RPMI7951 (cell line): Measurements from ENCODE around the gene ANTXR2. TPM values are rescaled to one million over a fixed set of nuclear protein-coding genes. Genes with fewer than 3 reads are reported as not detected.
"Not testable (repeated sequence)": the region's sequence is repeated elsewhere in the genome, so short reads cannot be mapped to it uniquely, and the experiment has no call there.

Experiments used
- DNase-seq: peaks from one replicate; pipeline ENCODE4 v3.0.0-alpha.2; 2012; ENCODE audit warnings: low read depth
- total RNA-seq: library from RNA; depleted of rRNA; stranded (reverse); fragments of >200 nt; shearing (Covaris generic); gene quantifications from 2 replicates; pipeline ENCODE4 v1.2.3, GENCODE V29; 2014

Gene ANTXR2
- total RNA-seq, 1 experiment from 2014 or later = 32.0 TPM

- no peak for DNase-seq
These were observed 48.7 kb downstream of the ANTXR2 start for GRCh38 chr4:80024335-80024734.

- no peak for DNase-seq
These were observed 50.7 kb downstream of the ANTXR2 start for GRCh38 chr4:80022282-80022681.

- peak; percentile 79 for DNase-seq
These were observed 55.7 kb downstream of the ANTXR2 start for GRCh38 chr4:80017125-80017854.

- peak; percentile 42 for DNase-seq
These were observed 56.5 kb downstream of the ANTXR2 start for GRCh38 chr4:80016506-80016905.

- no peak for DNase-seq
These were observed 57.4 kb downstream of the ANTXR2 start for GRCh38 chr4:80015407-80016189.

GRCh38 chr4:80014531-80014930 is 58.5 kb downstream of the ANTXR2 start:
- no peak for DNase-seq

- no peak for DNase-seq
These were observed 60.7 kb downstream of the ANTXR2 start for GRCh38 chr4:80012291-80012690.

- DNase-seq = no peak
These were observed 61.3 kb downstream of the ANTXR2 start for GRCh38 chr4:80011636-80012236.

- DNase-seq = no peak
These were observed 62.7 kb downstream of the ANTXR2 start for GRCh38 chr4:80010316-80010715.

GRCh38 chr4:80009806-80010205 is 63.2 kb downstream of the ANTXR2 start:
- no peak for DNase-seq

GRCh38 chr4:80008971-80009370 is 64.1 kb downstream of the ANTXR2 start:
- DNase-seq = no peak

GRCh38 chr4:80008351-80008750 is 64.7 kb downstream of the ANTXR2 start:
- DNase-seq = no peak

- DNase-seq = no peak
These were observed 65.3 kb downstream of the ANTXR2 start for GRCh38 chr4:80007745-80008149.

GRCh38 chr4:80006935-80007744 is 65.9 kb downstream of the ANTXR2 start:
- DNase-seq = no peak

GRCh38 chr4:80005863-80006262 is 67.2 kb downstream of the ANTXR2 start:
- peak; percentile 51 for DNase-seq

- no peak for DNase-seq
These were observed 68.7 kb downstream of the ANTXR2 start for GRCh38 chr4:80004319-80004718.

- DNase-seq = not testable (repeated sequence)
These were observed 70.5 kb downstream of the ANTXR2 start for GRCh38 chr4:80002559-80002958.

GRCh38 chr4:79999048-79999447 is 74.0 kb downstream of the ANTXR2 start:
- DNase-seq = not testable (repeated sequence)

- DNase-seq = no peak
These were observed 74.8 kb downstream of the ANTXR2 start for GRCh38 chr4:79998201-79998600.

- no peak for DNase-seq
These were observed 76.2 kb downstream of the ANTXR2 start for GRCh38 chr4:79996851-79997250.

- no peak for DNase-seq
These were observed 79.6 kb downstream of the ANTXR2 start for GRCh38 chr4:79993476-79993875.

GRCh38 chr4:79991601-79992000 is 81.4 kb downstream of the ANTXR2 start:
- no peak for DNase-seq
